GM19397 (cell line): ENCODE data around the gene CPAMD8.
"Not testable (repeated sequence)": the region's sequence is repeated elsewhere in the genome, so short reads cannot be mapped to it uniquely, and the experiment has no call there.

Experiments
- ATAC-seq: cut with Tn5 transposase; IDR thresholded peaks from one replicate; pipeline ENCODE4 v1.9.1; 2021; ENCODE audit warnings: mild to moderate bottlenecking, moderate library complexity; ENCODE audit not compliant: unreplicated experiment

Gene CPAMD8

DNA sequence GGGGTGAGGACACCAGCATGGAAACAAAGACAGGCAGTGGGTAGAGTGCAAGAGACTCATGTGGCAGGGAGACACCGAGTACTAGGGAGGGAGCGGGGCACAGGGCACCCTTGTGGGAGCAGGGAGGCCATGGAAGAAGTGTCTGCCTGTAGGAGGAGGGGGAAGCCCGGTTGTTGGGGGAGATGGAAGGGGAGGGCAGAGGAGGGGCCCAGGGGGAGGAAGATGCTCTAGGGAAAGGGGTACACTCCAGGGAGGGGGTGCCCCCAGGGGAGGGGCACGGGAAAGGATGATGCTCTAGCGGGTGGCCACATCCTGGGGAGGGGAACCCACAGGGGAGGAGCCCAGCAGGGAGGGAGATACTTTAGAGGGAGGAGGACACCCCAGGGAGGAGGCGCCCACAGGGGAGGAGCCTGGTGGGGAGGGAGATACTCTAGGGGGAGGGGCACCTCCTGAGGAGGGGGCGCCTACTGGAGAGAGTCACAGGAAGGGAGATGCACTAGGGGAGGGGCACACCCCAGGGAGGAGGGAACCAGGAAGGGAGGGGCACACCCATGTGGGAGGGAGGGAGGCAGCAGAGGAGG, 24.9 kb downstream of the CPAMD8 start:
- no peak for ATAC-seq

DNA sequence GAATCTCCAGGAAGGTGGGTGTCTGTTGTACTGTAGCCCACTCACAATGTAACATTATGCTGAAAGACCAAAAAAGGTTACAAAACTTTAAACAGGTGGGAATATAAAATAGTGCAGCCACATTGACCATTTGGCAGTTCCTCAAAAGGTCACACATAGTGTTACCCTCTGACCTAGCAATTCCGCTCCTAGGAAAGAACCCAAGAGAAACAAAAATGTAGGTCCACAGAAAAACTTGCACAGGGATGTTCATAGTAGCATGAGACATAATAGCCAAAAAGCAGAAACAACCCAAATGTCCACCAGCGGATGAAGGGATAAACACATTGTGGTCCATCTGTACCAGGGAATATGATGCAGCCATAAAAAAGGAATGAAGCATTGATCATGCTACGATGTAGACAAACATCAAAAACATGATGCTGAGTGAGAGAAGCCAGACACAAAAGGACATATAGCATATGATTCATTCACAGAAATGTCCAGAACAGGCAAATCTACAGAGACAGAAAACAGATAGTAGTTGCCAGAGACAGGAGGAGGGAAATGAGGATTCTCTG, 27.9 kb downstream of the CPAMD8 start:
- no peak for ATAC-seq

DNA sequence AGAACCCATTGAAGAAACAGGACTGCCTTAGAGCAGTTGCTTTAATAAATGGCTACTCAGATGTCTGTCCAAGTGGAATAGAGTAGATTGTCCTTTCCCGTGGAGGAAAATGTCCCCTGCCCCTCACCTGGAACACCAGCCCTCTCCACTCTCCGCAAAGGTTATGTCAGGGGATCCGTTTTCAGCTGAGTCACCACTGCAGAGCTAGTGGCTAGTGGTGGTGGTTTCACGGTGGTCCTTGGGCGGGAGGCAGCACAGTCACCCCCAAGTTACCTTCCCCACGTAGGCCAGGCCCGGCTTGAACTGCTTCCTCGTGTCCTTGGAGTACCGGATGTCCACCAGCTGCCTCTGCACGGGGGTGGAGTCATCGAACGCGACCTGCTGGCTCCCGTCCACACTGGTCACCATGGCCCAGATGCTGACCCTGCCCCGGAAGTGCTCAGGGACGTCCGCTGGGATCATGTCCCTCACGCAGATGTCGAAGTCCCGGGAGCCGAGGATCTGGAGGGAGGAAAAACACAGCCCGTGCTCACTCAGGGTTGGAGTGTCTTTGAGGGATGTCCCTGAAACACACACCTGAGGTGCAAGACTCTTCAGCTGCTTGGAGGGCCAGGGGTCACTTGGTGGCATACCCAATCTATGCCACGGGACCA, 29.6 kb downstream of the CPAMD8 start:
- ATAC-seq, result not testable (repeated sequence)

DNA sequence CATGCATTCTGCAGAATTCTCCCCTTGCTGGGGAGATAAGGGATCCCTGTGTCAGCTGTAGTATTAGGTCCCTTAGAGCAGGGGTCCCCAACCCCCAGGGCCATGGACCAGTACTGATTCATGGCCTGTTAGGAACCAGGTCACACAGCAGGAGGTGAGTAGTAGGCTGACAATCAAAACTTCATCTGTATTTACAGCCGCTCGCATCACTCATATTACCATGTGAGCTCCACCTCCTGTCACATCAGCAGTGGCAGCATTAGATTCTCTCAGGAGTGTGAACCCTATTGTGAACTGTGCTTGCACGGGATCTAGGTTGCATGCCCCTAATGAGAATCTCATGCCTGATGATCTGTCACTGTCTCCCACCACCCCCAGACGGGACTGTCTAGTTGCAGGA, 37.9 kb downstream of the CPAMD8 start:
- ATAC-seq, result no peak

DNA sequence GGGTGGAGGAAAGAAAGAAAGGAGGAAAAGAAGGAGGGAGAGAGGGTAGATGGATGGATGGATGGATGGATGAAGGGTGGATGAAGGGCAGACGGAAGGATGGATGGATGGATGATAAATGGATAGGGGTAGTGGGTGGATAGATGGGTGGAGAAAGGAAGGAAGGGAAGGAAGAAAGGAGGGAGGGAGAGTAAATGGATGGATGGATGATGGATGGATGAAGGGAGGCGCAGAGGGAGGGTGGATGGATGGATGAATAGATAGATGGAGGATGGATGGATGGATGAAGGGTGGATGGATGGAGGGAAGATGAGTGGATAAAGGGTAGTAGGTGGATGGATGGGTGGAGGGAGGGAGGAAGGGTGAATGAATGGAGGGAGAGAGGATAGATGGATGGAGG, 41.2 kb downstream of the CPAMD8 start:
- ATAC-seq, result no peak

DNA sequence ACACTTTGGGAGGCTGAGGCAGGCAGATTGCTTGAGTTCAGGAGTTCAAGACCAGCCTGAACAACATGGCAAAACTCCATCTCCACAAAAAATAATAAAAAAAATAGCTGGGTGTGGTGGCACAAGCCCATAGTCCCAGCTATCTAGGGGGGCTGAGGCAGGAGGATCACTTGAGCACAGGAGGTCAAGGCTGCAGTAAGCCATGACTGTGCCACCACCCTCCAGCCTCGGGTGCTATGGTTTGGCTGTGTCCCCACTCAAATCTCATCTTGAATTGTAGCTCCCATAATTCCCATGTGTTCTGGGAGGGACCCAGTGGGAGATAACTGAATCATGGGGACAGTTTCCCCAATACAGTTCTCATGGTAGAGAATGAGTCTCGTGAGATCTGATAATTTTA, 44.0 kb downstream of the CPAMD8 start:
- not testable (repeated sequence) for ATAC-seq

DNA sequence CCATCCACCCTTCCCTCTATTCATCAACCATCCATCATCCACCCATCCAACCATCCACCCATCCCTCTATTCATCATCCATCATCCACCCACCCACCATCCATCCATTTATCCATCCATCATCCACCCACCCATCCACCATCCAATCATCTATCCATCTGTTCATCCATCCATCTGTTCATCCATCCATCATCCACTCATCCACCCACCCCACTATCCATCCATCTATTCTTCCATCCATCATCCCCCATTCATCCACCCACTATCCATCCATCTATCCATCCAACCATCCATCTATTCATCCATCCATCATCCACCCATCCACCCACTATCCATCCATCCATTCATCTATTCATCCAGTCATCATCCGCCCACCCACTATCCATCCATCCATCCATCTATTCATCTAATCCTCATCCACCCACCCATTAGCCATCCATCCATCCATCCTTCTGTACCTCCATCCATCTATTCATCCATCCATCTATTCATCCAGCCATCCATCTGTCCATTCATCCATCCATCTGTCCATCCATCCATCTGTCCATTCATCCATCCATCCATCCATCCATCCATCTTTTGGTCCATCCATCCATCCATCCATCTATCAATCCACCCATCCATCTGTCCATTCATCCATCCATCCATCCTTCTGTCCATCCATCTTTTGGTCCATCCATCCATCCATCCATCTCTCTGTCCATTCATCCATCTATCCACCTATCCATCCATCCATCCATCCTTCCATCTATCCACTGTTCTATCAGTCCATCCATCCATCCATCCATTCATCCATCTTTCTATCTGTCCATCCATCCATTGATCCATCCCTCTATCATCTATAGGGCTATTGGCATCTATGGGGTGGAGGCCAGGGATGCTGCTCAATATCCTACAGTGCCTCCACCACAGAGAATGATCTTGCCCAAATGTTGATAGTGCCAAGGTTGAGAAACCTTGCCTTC, 47.5 kb downstream of the CPAMD8 start:
- ATAC-seq, result no peak

DNA sequence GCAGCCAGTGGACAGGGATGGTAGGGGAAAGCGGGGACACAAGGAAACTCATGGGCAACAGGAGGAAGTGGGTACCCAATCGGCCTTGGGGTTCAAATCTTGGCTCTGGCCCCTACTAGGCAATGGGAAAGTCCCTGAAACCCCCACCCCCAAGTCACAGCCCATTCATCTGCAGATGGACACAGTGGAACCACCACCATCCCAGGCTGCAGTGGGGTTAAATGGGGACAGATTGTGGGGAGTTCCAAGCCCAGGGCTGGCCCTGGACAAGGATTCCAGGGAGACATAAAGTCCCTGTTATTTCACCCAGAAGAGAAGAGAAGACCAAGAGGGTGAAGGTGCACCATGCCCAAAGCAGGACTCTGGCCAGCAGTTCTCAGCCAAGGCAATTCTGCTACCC, 48.5 kb downstream of the CPAMD8 start:
- no peak for ATAC-seq

DNA sequence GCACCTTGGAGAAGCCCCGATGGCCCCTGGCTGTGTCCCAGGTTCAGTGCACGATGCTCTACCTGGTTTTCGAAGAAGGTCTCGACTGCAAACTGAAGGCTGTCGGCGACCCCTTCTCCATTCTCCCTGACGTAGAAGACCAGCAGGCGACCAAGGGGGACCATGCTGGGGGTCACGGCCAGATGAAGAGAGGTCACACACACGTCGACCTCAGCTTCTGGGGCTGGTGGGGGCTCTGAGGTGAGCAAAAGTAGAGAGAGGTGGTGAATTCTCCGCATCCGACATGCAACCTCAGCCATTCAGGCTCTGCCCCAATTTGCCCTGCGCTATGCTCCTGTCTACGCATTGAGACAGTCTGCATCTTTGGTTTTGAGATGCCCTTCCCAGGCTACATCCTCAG, 49.3 kb downstream of the CPAMD8 start:
- ATAC-seq, result no peak

DNA sequence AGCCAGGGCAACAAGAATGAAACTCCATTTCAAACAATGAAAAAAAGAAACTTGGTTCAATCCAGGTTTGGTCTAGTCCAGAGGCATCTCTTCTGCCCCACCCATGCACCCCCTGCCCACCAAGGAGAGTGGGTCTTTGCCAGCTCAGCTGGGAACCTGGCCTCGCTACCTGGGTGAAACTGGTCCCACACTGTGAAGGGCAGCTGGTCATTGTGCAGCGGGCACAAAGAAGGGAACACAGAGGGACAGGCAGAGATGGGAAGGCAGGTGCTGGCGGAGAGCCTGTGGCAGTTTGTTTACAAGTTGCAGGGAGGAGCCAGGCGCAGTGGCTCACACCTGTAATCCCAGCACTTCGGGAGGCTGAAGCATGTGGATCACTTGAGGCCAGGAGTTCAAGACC, 50.2 kb downstream of the CPAMD8 start:
- ATAC-seq, result no peak

DNA sequence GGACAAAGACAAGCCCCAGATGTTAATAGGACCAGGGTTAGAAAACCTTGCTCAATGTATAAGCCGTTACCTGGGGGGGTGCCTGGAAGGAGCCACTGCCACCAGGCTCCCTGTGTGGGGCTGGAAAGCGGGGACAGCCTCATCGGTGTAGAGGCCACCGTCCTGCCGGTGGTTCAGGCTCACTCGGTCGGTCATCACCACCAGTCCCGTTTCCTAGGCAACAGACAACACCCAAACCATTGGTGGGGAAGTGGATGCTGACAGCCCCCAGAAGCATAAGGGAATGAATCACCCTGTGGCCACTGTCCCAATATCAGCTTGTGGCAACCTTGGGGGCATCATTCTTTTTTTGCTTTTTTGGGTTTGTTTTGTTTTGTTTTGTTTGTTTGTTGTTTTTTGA, 55.8 kb downstream of the CPAMD8 start:
- no peak for ATAC-seq

DNA sequence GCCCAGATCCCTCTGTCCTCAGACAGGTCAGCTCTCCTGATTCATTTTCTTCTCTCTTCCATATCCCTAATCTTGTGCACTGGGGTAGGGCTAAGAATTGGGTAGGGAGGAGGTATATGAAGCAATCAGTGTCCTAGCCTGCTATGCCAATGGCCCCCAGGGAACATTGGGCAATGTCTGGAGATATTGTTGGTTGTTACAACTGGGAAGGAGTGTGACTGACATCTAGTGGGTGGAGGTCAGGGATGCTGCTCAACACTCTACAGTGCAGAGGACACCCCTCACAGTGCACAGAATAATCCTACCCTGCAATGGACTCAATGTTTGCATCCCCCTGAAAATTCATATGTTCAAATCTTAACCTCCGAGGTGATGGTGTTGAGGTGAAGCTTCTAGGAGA, 57.5 kb downstream of the CPAMD8 start:
- no peak for ATAC-seq

DNA sequence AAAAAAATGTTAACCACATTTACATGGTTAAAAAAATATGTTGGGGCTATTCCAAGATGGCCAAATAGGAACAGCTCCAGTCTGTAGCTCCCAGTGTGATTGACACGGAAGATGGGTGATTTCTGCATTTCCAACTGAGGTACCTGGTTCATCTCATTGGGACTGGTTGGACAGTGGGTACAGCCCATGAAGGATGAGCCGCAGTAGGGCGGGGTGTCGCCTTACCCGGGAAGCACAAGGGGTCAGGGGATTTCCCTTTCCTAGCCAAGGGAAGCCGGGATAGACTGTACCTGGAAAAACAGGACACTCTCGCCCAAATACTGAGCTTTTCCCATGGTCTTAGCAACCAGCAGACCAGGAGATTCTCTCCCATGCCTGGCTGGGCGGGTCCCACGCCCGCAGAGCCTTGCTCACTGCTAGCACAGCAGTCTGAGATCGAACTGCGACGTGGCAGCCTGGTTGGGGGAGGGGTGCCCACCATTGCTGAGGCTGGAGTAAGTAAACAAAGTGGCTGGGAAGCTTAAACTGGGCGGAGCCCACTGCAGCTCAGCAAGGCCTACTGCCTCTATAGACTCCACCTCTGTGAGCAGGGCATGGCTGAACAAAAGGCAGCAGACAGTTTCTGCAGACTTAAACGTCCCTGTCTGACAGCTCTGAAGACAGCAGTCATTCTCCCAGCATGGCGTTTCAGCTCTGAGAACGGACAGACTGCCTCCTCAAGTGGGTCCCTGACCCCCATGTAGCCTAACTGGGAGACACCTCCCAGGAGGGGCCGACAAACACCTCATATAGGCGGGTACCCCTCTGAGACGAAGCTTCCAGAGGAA, 65.4 kb downstream of the CPAMD8 start:
- ATAC-seq, result not testable (repeated sequence)

DNA sequence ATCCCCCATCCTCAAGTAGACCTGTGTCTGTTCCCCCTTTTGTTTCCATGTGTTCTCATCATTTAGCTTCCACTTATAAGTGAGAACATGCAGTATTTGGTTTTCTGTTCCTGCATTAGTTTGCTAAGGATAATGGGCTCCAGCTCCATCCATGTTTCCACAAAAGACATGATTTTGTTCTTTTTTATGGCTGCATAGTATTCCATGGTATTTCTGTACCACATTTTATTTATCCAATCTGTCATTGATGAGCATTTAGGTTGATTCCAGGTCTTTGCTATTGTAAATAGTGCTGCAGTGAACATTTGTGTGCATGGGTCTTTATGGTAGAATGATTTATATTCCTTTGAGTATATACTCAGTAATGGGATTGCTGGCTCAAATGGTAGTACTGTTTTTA, 68.3 kb downstream of the CPAMD8 start:
- ATAC-seq, result not testable (repeated sequence)

DNA sequence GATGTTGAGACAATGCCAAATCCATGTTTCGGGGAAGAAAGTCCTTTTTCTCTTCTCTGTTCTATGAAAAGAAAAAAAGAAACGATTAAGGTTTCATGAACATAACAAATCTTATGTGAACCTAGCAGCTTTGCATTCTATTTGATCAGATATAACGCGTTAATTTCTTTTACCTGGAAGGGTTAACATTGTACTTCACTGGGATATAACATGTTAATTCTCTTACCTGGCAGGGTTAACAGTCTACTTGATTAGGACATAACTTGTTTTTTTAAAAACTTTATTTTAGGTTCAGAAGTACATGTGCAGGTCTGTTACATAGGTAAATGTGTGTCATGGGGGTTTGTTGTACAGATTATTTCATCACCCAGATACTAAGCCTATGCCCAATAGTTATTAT, 68.8 kb downstream of the CPAMD8 start:
- ATAC-seq, result no peak

DNA sequence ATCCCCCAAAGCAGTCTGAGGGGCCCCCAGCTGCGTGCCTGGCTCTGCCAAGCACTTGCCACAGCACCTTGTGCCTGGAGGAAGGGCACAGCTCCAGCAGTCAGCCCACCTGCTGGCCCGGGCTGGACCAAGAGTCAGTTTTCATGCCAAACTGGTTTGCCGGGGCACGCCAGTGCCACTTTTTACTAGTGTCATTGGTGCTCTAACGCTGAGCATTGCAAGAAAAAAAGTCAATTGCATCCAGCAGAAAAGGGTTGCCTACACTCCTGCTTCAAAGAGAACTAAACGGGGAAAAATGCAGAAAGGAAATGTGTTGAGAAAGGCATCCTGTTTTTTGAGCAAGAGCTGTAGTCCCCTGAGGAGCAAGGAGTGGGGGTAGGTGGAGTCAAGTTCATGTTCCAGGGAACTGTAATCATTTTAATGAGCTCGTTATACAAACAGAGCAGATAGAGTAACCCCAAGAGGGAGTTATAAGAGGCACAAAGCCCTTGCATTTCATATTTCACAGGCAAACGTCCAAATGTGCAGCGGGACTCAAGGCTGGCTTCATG, 69.4 kb downstream of the CPAMD8 start:
- ATAC-seq, result no peak

DNA sequence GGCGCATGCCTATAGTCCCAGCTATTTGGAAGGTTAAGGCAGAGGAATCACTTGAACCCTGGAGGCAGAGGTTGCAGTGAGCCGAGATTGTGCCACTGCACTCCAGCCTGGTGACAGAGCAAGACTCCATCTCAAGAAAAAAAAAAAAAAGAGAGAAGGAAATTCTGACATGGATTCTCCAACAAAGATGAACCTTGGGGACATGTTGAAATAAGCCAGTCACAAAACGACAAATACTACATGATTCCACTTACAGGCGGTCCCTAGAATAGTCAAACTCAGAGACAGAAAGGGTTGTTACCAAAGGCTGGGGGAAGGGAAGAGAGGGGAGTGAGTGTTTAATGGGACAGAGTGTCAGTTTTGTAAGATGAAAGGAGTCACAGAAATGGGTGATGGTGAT, 71.4 kb downstream of the CPAMD8 start:
- ATAC-seq, result no peak

DNA sequence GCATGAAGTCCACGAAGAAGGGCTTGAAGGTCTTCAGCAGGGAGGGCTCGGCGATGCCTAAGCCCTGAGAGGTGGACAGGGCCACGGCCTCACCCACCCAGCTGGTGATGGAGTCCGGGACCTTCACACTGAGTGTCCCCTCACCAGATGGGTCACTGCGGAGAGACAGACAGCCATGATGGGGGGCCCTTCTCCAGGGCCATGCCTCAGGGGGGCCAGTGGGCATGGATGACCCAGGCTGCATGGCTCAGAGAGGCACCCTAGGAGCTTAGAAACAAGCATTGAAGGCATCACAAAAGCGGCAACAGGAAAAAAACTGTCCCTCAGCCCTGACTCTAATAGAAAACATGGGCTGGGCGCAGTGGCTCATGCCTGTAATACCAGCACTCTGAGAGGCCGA, 74.6 kb downstream of the CPAMD8 start:
- ATAC-seq, result no peak

DNA sequence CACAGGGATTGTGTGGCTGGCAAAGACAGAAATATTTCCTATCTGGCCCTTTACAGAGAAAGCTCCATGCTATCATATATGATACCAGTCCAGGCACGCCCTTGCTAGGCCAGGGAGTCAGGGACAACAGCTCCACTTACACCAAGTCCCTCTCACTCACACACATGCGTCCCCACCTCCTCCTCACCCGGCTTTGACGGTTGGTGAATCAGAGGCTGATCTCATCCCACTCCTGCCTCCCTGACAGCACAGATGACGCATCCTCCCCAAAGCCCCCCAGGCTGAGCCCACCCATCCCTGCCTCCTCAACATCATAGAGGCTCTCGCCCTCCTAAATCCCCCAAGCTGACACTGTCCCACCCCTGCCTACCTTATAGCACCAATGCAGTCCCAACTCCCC, 75.1 kb downstream of the CPAMD8 start:
- ATAC-seq, result no peak

DNA sequence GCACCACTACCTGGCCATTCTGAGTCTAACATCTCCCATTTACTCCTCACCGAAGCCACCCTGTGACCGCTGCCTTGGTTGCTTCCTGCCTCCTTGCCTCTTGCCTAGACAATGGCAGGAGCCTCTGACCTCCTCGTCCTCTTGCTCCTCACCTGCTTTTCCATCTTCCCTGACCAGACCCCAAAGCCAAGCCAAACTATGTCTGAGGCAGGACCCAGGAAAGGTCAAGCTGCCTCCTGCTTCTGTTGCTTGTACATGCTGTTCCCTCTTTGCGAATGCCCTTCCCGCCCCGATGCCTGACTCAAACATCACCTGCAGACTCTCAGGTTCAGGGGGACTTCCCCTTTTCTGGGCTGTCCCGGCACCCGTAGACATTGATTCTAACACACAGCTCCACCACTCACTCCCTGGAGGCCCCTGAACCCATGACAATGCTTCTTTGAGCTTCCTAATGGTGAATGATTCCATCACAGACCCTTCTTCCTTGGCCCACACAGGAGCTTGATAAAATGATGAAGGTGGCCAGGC, 77.0 kb downstream of the CPAMD8 start:
- ATAC-seq, result no peak
